Esophagus muscularis mucosa (tissue), 4 donors: ENCODE measurements around the gene CLEC1B. TPM values are rescaled to one million over a fixed set of nuclear protein-coding genes. Genes with fewer than 3 reads are reported as not detected.
"Not testable (repeated sequence)": the region's sequence is repeated elsewhere in the genome, so short reads cannot be mapped to it uniquely, and the experiment has no call there.

Experiments
- DNase-seq: peaks from one replicate; pipeline ENCODE4 v3.0.0-alpha.2; 2017; ENCODE audit errors: extremely low spot score
- H3K27ac ChIP-seq, 4 donors: fragments of 200-600 bp; sonication (generic); replicated peaks in 1 of 4; 1 replicate in 3 of 4; 2 replicates in 1 of 4; pipeline ENCODE4 v1.5.1; 2016 to 2019; ENCODE audit warnings: mild to moderate bottlenecking in 1 of 4
- H3K27me3 ChIP-seq, 4 donors: fragments of 200-600 bp; sonication (generic); one replicate each; pipeline versions ENCODE4 v1.5.1 to v1.6.0; 2016 to 2019
- H3K36me3 ChIP-seq, 4 donors: fragments of 200-600 bp; sonication (generic); one replicate each; pipeline ENCODE4 v1.5.1; 2016 to 2019
- H3K4me1 ChIP-seq, 4 donors: fragments of 200-600 bp; sonication (generic); one replicate each; pipeline ENCODE4 v1.5.1; 2016 to 2019
- H3K4me3 ChIP-seq, 4 donors: fragments of 200-600 bp; sonication (generic); 1 replicate in 2 of 4; 2 replicates in 2 of 4; pipeline ENCODE4 v1.5.1; 2016 to 2019; ENCODE audit warnings: mild to moderate bottlenecking in 4 of 4, moderate library complexity in 1 of 4
- H3K9me3 ChIP-seq, 4 donors: fragments of 200-600 bp; sonication (generic); 1 replicate in 3 of 4; 2 replicates in 1 of 4; pipeline ENCODE4 v1.5.1; 2016 to 2019
- EP300 ChIP-seq: sonication (generic); formaldehyde crosslinking; IDR thresholded peaks from one replicate; pipeline ENCODE4 v1.6.1; 2017; ENCODE audit warnings: antibody characterized with exemption
- POLR2A ChIP-seq: fragments of 450-650 bp; IDR thresholded peaks from one replicate; pipeline ENCODE4 v1.6.1; 2017; ENCODE audit warnings: antibody characterized with exemption, moderate library complexity, mild to moderate bottlenecking, low read depth
- POLR2AphosphoS5 ChIP-seq, 2 donors: sonication (generic); formaldehyde crosslinking; IDR thresholded peaks; one replicate each; pipeline ENCODE4 v1.6.1; 2017; ENCODE audit warnings: antibody characterized with exemption in 2 of 2
- WGBS: methylation state at CpG from one replicate; pipeline ENCODE4 v1.1.5; 2018; 5-methylcytosine and 5-hydroxymethylcytosine counted together
- intact Hi-C: fragments of 100-400 bp; cut with DNase I; formaldehyde crosslinking; loops from one replicate; pipeline ENCODE4 v1.15.1; 2023
- total RNA-seq, 4 donors: library from RNA; depleted of rRNA; stranded (reverse); fragments of >200 nt; gene quantifications; one replicate each; pipeline versions ENCODE4 v1.1.0 to v1.2.1, GENCODE V29; 2016
- TF ChIP-seq, protein P1 (sequence below), 3 experiments: fragments of 200-600 bp in 2 of 3; fragments of 450-650 bp in 1 of 3; sonication (generic) in 2 of 3; IDR thresholded peaks; one replicate each; pipeline ENCODE4 v1.5.1; 2017 to 2019; ENCODE audit warnings: antibody characterized with exemption in 3 of 3, mild to moderate bottlenecking in 2 of 3, moderate library complexity in 1 of 3

The CLEC1B gene
- total RNA-seq, 4 donors from 2014 or later = not detected

DNA sequence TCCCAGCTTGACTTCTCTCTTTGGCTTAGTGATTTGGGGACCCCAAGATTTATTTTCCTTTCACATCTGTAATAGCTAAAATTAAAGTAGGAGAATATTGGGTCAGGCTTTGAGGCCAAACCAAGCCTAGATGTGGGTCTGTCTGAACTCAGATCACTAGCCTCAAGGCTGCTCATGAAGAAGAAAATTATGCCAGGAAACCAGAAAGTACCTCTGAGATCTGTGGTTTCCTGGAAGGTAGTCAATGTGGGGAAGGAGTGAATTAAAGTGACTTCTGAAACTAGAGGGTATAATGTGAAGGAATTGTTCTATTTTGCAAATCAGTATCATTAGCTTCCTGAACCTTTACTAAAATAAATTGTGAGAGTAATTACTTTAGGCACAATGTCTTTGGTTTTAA is 41.1 kb downstream of the CLEC1B start:
- intact Hi-C loops = no loop called here
- no peaks in the 10 kb centered on the region for H3K36me3 ChIP-seq
- TF ChIP-seq POLR2AphosphoS5 (IDR thresholded peaks at IDR 0.05) (no peak), EP300 (no peak), POLR2A (no peak)
- TF ChIP-seq, protein P1, sequence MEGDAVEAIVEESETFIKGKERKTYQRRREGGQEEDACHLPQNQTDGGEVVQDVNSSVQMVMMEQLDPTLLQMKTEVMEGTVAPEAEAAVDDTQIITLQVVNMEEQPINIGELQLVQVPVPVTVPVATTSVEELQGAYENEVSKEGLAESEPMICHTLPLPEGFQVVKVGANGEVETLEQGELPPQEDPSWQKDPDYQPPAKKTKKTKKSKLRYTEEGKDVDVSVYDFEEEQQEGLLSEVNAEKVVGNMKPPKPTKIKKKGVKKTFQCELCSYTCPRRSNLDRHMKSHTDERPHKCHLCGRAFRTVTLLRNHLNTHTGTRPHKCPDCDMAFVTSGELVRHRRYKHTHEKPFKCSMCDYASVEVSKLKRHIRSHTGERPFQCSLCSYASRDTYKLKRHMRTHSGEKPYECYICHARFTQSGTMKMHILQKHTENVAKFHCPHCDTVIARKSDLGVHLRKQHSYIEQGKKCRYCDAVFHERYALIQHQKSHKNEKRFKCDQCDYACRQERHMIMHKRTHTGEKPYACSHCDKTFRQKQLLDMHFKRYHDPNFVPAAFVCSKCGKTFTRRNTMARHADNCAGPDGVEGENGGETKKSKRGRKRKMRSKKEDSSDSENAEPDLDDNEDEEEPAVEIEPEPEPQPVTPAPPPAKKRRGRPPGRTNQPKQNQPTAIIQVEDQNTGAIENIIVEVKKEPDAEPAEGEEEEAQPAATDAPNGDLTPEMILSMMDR (IDR thresholded peaks at IDR 0.05) = no peak
- no peak overlapping the region for H3K27ac ChIP-seq
- H3K27me3 ChIP-seq = no peaks in the 10 kb centered on the region
- no peaks in the 10 kb centered on the region for H3K9me3 ChIP-seq
- DNase-seq = no peak
- H3K4me3 ChIP-seq = no peak overlapping the region
- no peaks in the 10 kb centered on the region for H3K4me1 ChIP-seq

- H3K4me1 ChIP-seq, H3K27ac ChIP-seq, DNase-seq, H3K4me3 ChIP-seq, H3K36me3 ChIP-seq, H3K27me3 ChIP-seq, intact Hi-C loops, H3K9me3 ChIP-seq: not testable (repeated sequence)
- 92% methylated on average over 2 of the region's 55 CpGs for WGBS
Observed at GRCh38 chr12:9952954-9953729, 45.8 kb downstream of the CLEC1B start.

DNA sequence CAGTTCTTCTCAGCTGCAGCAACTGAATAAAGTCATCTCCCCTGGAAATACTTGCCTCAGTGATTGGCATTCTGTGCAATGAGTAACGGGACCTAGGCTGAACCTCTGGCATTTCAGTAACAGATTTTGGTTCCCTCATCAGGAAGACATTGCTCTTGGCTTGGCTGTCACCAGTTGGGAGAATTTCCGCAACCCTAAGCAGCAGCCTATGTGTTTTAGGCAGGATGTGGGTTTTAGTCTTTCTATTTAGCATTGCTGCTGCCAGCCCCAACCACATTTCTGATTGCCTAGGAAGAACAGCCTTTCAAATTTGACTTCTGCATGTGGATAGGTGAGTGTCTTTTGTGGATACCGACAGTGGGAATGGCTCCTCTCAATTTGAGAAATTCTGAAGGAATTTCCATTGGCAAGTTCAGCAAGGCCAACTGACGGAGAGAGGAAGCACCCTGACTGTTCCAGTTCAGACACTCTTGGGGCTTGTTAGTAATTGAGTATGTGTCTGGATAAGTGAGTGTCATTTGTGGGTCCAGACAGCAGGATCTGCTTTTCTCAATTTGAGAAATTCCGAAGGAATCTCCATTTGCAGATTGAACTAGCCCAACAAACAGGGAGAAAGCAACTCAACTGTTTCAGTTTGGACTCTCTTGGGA is 47.8 kb downstream of the CLEC1B start:
- no peak for DNase-seq
- Histone ChIP-seq H3K36me3 (no peaks in the 10 kb centered on the region), H3K27ac (no peak overlapping the region), H3K4me3 (no peak overlapping the region), H3K4me1 (no peaks in the 10 kb centered on the region), H3K9me3 (no peaks in the 10 kb centered on the region), H3K27me3 (no peaks in the 10 kb centered on the region)
- 83% methylated on average over 5 of the region's 5 CpGs for WGBS
- intact Hi-C loops = no loop called here
- no peak for TF ChIP-seq POLR2AphosphoS5 (IDR thresholded peaks at IDR 0.05)
- TF ChIP-seq POLR2A = no peak
- TF ChIP-seq, protein P1 (IDR thresholded peaks at IDR 0.05) = no peak
- TF ChIP-seq EP300 = no peak

DNA sequence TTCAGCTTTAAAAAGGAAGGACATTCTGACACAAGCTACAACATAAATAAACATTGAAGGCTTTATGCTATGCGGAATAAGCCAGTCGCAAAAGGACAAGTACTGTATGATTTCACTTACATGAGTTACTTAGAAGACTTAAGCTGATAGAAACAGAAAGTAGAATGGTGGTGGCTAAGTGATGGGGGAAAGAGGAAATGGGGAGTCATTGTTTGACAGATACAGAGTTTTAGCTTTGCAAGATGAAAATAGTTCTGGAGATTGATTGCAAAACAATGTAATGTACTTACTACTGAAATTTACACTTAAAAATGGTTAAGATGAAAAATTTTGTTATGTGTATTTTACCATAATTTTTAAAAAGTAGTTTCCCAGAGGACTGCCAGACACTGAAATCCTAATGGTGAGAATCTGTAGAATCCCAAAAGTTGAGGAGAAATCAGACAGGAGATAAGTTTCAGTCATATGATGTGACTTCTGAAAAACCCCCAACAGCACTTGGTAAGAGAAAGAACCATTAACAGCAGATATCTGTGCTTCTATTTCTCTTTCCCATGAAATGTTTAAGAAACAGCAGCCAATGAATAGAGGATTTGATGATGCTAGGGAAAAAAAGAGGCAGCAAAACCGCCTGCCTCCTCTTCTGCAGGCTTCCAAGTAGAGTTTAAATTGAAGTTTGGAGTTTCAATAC is 50.2 kb downstream of the CLEC1B start:
- no peaks in the 10 kb centered on the region for H3K27me3 ChIP-seq
- no peak for DNase-seq
- intact Hi-C loops = no loop called here
- no peaks in the 10 kb centered on the region for H3K4me1 ChIP-seq
- 67% methylated on average over 3 of the region's 3 CpGs for WGBS
- H3K27ac ChIP-seq = no peak overlapping the region
- no peaks in the 10 kb centered on the region for H3K9me3 ChIP-seq
- TF ChIP-seq, protein P1 (IDR thresholded peaks at IDR 0.05) = no peak
- TF ChIP-seq POLR2AphosphoS5 (IDR thresholded peaks at IDR 0.05) (no peak), EP300 (no peak), POLR2A (no peak)
- no peak overlapping the region for H3K4me3 ChIP-seq
- H3K36me3 ChIP-seq = no peaks in the 10 kb centered on the region

- H3K27ac ChIP-seq = no peak overlapping the region
- H3K4me3 ChIP-seq = no peak overlapping the region
- no peak for DNase-seq
- intact Hi-C loops = no loop called here
- no peak for TF ChIP-seq POLR2A
- TF ChIP-seq POLR2AphosphoS5 (IDR thresholded peaks at IDR 0.05) = no peak
- TF ChIP-seq, protein P1 (IDR thresholded peaks at IDR 0.05) = no peak
- TF ChIP-seq EP300 = no peak
- H3K36me3 ChIP-seq = no peaks in the 10 kb centered on the region
- H3K9me3 ChIP-seq = no peaks in the 10 kb centered on the region
- WGBS = 87% methylated on average over 3 of the region's 3 CpGs
- H3K27me3 ChIP-seq = peaks cover 0 to 5% (median 0%) of the 10 kb centered on the region in 4 donors
- H3K4me1 ChIP-seq = no peaks in the 10 kb centered on the region
Observed at GRCh38 chr12:9947674-9948073, 51.2 kb downstream of the CLEC1B start.
